H1 (cell line): ENCODE measurements around the gene DYNC1I1. TPM values are rescaled to one million over a fixed set of nuclear protein-coding genes. Genes with fewer than 3 reads are reported as not detected.

Experiments
- CTCF ChIA-PET: fragments of 300-600 bp; sonication (Branson Sonifier 250); formaldehyde crosslinking; loops from one replicate; lab custom pipeline; 2021; ENCODE audit not compliant: partially characterized antibody; lab: Charles Lee
- POLR2A ChIA-PET: fragments of 300-600 bp; sonication (Branson Sonifier 250); formaldehyde crosslinking; loops from one replicate; lab custom pipeline; 2021; ENCODE audit warnings: inconsistent platforms; ENCODE audit not compliant: partially characterized antibody; lab: Charles Lee
- DNase-seq, 2 experiments: peaks; one replicate each; pipeline versions ENCODE4 v3.0.0 to v3.0.0-alpha.2; 2010 to 2022; ENCODE audit warnings: low spot score in 2 of 2, low read depth in 1 of 2, mixed read lengths in 1 of 2
- FAIRE-seq: peaks from 2 replicates; lab custom pipeline; 2011; peaks lifted over from hg19 to GRCh38; lab: Jason Lieb, UNC
- H2AFZ ChIP-seq: 2 replicates; pipeline ENCODE4 v1.8.1; 2012; ENCODE audit warnings: low read length, inconsistent platforms
- H2AK5ac ChIP-seq: 2 replicates; pipeline ENCODE4 v1.6.1; 2013; ENCODE audit warnings: low read depth, low read length
- H2BK120ac ChIP-seq: replicated peaks from 2 replicates; pipeline ENCODE3; 2013; ENCODE audit warnings: low read depth, low read length, inconsistent platforms
- H2BK12ac ChIP-seq: 2 replicates; pipeline ENCODE4 v1.6.1; 2013; ENCODE audit warnings: low read depth, low read length
- H2BK15ac ChIP-seq: 2 replicates; pipeline ENCODE4 v1.6.1; 2013; ENCODE audit warnings: low read length
- H2BK20ac ChIP-seq: 2 replicates; pipeline ENCODE4 v1.6.1; 2013; ENCODE audit warnings: low read length
- H2BK5ac ChIP-seq: 2 replicates; pipeline ENCODE4 v1.6.1; 2013; ENCODE audit warnings: low read depth, low read length
- H3K14ac ChIP-seq: 2 replicates; pipeline ENCODE4 v1.6.1; 2013; ENCODE audit warnings: inconsistent platforms; ENCODE audit not compliant: insufficient read length
- H3K18ac ChIP-seq: 2 replicates; pipeline ENCODE4 v1.6.1; 2013; ENCODE audit warnings: low read length; ENCODE audit errors: extremely low read depth
- H3K23ac ChIP-seq: 2 replicates; pipeline ENCODE4 v1.6.1; 2013; ENCODE audit warnings: inconsistent platforms; ENCODE audit not compliant: insufficient read length
- H3K23me2 ChIP-seq: 2 replicates; pipeline ENCODE4 v1.6.1; 2013; ENCODE audit warnings: low read depth, low read length
- H3K27ac ChIP-seq: 2 replicates; pipeline ENCODE4 v1.6.1; 2011; ENCODE audit warnings: low read depth, low read length, inconsistent platforms
- H3K27me3 ChIP-seq, 4 experiments: replicated peaks in 1 of 4; 1 replicate in 1 of 4; 2 replicates in 3 of 4; pipeline versions ENCODE4 v1.6.1 to v1.8.1; 2011 to 2013; ENCODE audit warnings: low read length in 3 of 4, mild to moderate bottlenecking in 3 of 4, inconsistent platforms in 2 of 4, mixed read lengths in 2 of 4, moderate library complexity in 1 of 4; ENCODE audit not compliant: control insufficient read depth in 3 of 4, insufficient read depth in 3 of 4; ENCODE audit errors: extremely low read depth in 1 of 4
- H3K36me3 ChIP-seq, 4 experiments: 2 replicates each; pipeline versions ENCODE4 v1.6.1 to v1.8.1; 2011 to 2013; ENCODE audit warnings: mild to moderate bottlenecking in 4 of 4, low read length in 3 of 4, moderate library complexity in 2 of 4, control low read depth in 1 of 4, inconsistent platforms in 1 of 4; ENCODE audit not compliant: insufficient read depth in 4 of 4, control insufficient read depth in 2 of 4
- H3K4ac ChIP-seq: replicated peaks from 2 replicates; pipeline ENCODE3; 2013; ENCODE audit warnings: low read length, low read depth, mixed read lengths, inconsistent platforms; ENCODE audit not compliant: insufficient read length
- H3K4me1 ChIP-seq, 4 experiments: replicated peaks in 1 of 4; 1 replicate in 1 of 4; 2 replicates in 3 of 4; pipeline versions ENCODE4 v1.6.1 to v1.8.1; 2011 to 2013; ENCODE audit warnings: low read length in 3 of 4, inconsistent platforms in 2 of 4, mixed read lengths in 1 of 4; ENCODE audit not compliant: insufficient read depth in 4 of 4, control insufficient read depth in 3 of 4
- H3K4me2 ChIP-seq, 2 experiments: 2 replicates each; pipeline versions ENCODE4 v1.6.1 to v1.8.1; 2011 to 2013; ENCODE audit warnings: low read depth in 2 of 2, low read length in 2 of 2, control low read depth in 1 of 2, inconsistent platforms in 1 of 2, mild to moderate bottlenecking in 1 of 2; ENCODE audit not compliant: insufficient read depth in 1 of 2
- H3K4me3 ChIP-seq, 4 experiments: fragments of 200-600, 300-600 bp in 1 of 4; sonication (generic), shearing (Covaris generic), sonication (Bioruptor Twin) in 1 of 4; 2 replicates each; pipeline versions ENCODE4 v1.5.1 to v1.8.1; 2011 to 2016; ENCODE audit warnings: low read length in 4 of 4, low read depth in 3 of 4, control low read depth in 2 of 4, inconsistent platforms in 2 of 4, mild to moderate bottlenecking in 2 of 4, mixed read lengths in 1 of 4, moderate library complexity in 1 of 4; ENCODE audit not compliant: insufficient read depth in 2 of 4; ENCODE audit errors: extremely low read depth in 1 of 4
- H3K56ac ChIP-seq: replicated peaks from 2 replicates; pipeline ENCODE3; 2013; ENCODE audit warnings: low read depth, mild to moderate bottlenecking, mixed read lengths, low read length, inconsistent platforms; ENCODE audit not compliant: insufficient read length
- H3K79me1 ChIP-seq: 2 replicates; pipeline ENCODE4 v1.6.1; 2013; ENCODE audit warnings: low read depth, low read length, control low read depth
- H3K79me2 ChIP-seq, 2 experiments: 2 replicates each; pipeline versions ENCODE4 v1.6.1 to v1.8.1; 2012 to 2013; ENCODE audit warnings: low read length in 2 of 2, mild to moderate bottlenecking in 2 of 2, inconsistent platforms in 1 of 2; ENCODE audit not compliant: insufficient read depth in 2 of 2, control insufficient read depth in 1 of 2
- H3K9ac ChIP-seq, 4 experiments: replicated peaks in 1 of 4; 1 replicate in 1 of 4; 2 replicates in 3 of 4; pipeline versions ENCODE4 v1.6.1 to v1.8.1; 2011 to 2013; ENCODE audit warnings: low read depth in 3 of 4, low read length in 3 of 4, control low read depth in 2 of 4, mild to moderate bottlenecking in 2 of 4, moderate library complexity in 2 of 4, inconsistent platforms in 1 of 4; ENCODE audit errors: extremely low read depth in 1 of 4
- H3K9me3 ChIP-seq, 2 experiments: 2 replicates each; pipeline versions ENCODE4 v1.6.1 to v1.8.1; 2012 to 2013; ENCODE audit warnings: mild to moderate bottlenecking in 2 of 2, moderate library complexity in 2 of 2, control low read depth in 1 of 2, inconsistent platforms in 1 of 2, low read depth in 1 of 2, low read length in 1 of 2, mixed read lengths in 1 of 2; ENCODE audit not compliant: insufficient read depth in 2 of 2
- H4K20me1 ChIP-seq, 2 experiments: replicated peaks in 1 of 2; 2 replicates each; pipeline versions ENCODE3 to v1.8.1; 2011 to 2013; ENCODE audit warnings: inconsistent platforms in 2 of 2, low read length in 2 of 2, mild to moderate bottlenecking in 1 of 2; ENCODE audit not compliant: insufficient read depth in 2 of 2, control insufficient read depth in 1 of 2
- H4K5ac ChIP-seq: 2 replicates; pipeline ENCODE4 v1.6.1; 2013; ENCODE audit warnings: low read length, low read depth, mixed read lengths, inconsistent platforms; ENCODE audit not compliant: insufficient read length
- H4K8ac ChIP-seq: 2 replicates; pipeline ENCODE4 v1.8.0; 2013; ENCODE audit warnings: mild to moderate bottlenecking, moderate library complexity, low read length, inconsistent platforms; ENCODE audit not compliant: insufficient read depth; ENCODE audit errors: extremely low read depth
- H4K91ac ChIP-seq: replicated peaks from 2 replicates; pipeline ENCODE3; 2013; ENCODE audit warnings: low read length, mixed read lengths, inconsistent platforms; ENCODE audit not compliant: insufficient read length
- ATF3 ChIP-seq: IDR thresholded peaks from 2 replicates; pipeline ENCODE4 v1.6.1; 2011; ENCODE audit warnings: low read depth, mild to moderate bottlenecking, low read length; ENCODE audit not compliant: insufficient read depth
- BCL11A ChIP-seq, 2 experiments: IDR thresholded peaks; one replicate each; pipeline ENCODE4 v1.6.1; 2011; ENCODE audit warnings: low read depth in 2 of 2, low read length in 2 of 2, mild to moderate bottlenecking in 2 of 2
- CTBP2 ChIP-seq: IDR thresholded peaks from 2 replicates; pipeline ENCODE4 v1.7.0; 2011; ENCODE audit warnings: borderline replicate concordance, mild to moderate bottlenecking, moderate library complexity, mixed read lengths, low read length; ENCODE audit not compliant: insufficient read depth, insufficient read length
- HDAC2 ChIP-seq, 2 experiments: fragments of 300-600 bp in 1 of 2; sonication (generic) in 1 of 2; IDR thresholded peaks; 2 replicates each; pipeline ENCODE4 v1.6.1; 2011 to 2012; ENCODE audit warnings: low read depth in 2 of 2, low read length in 2 of 2, mild to moderate bottlenecking in 2 of 2, moderate library complexity in 2 of 2, borderline replicate concordance in 1 of 2, inconsistent platforms in 1 of 2
- KDM5A ChIP-seq: fragments of 200-600 bp; IDR thresholded peaks from 2 replicates; pipeline ENCODE4 v1.7.1; 2012; ENCODE audit warnings: mild to moderate bottlenecking, low read length, inconsistent platforms, mixed read lengths
- NANOG ChIP-seq: IDR thresholded peaks from 2 replicates; pipeline ENCODE4 v1.6.1; 2011; ENCODE audit warnings: low read length, low read depth, mild to moderate bottlenecking, inconsistent platforms; ENCODE audit not compliant: insufficient read depth, poor library complexity, severe bottlenecking
- RFX5 ChIP-seq: IDR thresholded peaks from 2 replicates; pipeline ENCODE4 v1.6.1; 2011; ENCODE audit warnings: low read depth, low read length, improper control_type of control experiment, borderline replicate concordance
- SIN3A ChIP-seq, 2 experiments: IDR thresholded peaks in 1 of 2; conservative IDR thresholded peaks in 1 of 2; 2 replicates each; pipeline ENCODE4 v1.6.1; 2011 to 2012; ENCODE audit warnings: low read length in 2 of 2, improper control_type of control experiment in 1 of 2, low read depth in 1 of 2, mild to moderate bottlenecking in 1 of 2
- SIRT6 ChIP-seq: IDR thresholded peaks from one replicate; pipeline ENCODE4 v1.7.1; 2012; ENCODE audit warnings: low read length, inconsistent platforms
- SP2 ChIP-seq: IDR thresholded peaks from 2 replicates; pipeline ENCODE4 v1.6.1; 2012; ENCODE audit warnings: mild to moderate bottlenecking, low read length, inconsistent platforms
- SRF ChIP-seq: IDR thresholded peaks from 2 replicates; pipeline ENCODE4 v1.6.1; 2011; ENCODE audit warnings: mild to moderate bottlenecking, low read depth, low read length, moderate library complexity
- TBP ChIP-seq: IDR thresholded peaks from 2 replicates; pipeline ENCODE4 v1.6.1; 2011; ENCODE audit warnings: low read depth, low read length, improper control_type of control experiment
- WGBS, 2 experiments: shearing (Covaris generic) in 1 of 2; methylation state at CpG; one replicate each; pipeline versions ENCODE4 v1.1.6 to v1.1.7; 2013 to 2015; ENCODE audit warnings: low lambda C conversion rate in 2 of 2, mixed read lengths in 2 of 2, inconsistent platforms in 1 of 2, low coverage in 1 of 2, missing lambda C conversion rate in 1 of 2; ENCODE audit not compliant: insufficient replicate concordance in 2 of 2, insufficient coverage in 1 of 2, insufficient read length in 1 of 2; ENCODE audit errors: extremely low coverage in 1 of 2, missing lambda C conversion rate in 1 of 2; 5-methylcytosine and 5-hydroxymethylcytosine counted together
- polyA plus RNA-seq, 7 experiments: library from polyadenylated mRNA; depleted of rRNA in 3 of 7; stranded (reverse) in 5 of 7; unstranded in 2 of 7; fragments of >200 nt in 5 of 7; fragments of 200-250 nt in 2 of 7; gene quantifications; 1 replicate in 5 of 7; 2 replicates in 1 of 7; 4 replicates in 1 of 7; pipeline versions ENCODE4 v1.2.1 to v1.2.3, GENCODE V29; 2011 to 2013; ENCODE audit warnings: missing spikeins in 2 of 7, mixed read lengths in 2 of 7
- total RNA-seq: library from RNA; stranded (reverse); fragmentation: NEBNext Ultra II Directional; extraction: Animal tissue kit (Norgen Biotek cat#: 25700); gene quantifications from 2 replicates; pipeline ENCODE4 v1.2.1, GENCODE V29; 2021

The DYNC1I1 gene
- total and polyA plus RNA-seq, 2 of the 8 experiments (the other 6 are each of a cell fraction or from before 2014, with no cell fraction given), result 0.45 to 0.58 TPM

DNA sequence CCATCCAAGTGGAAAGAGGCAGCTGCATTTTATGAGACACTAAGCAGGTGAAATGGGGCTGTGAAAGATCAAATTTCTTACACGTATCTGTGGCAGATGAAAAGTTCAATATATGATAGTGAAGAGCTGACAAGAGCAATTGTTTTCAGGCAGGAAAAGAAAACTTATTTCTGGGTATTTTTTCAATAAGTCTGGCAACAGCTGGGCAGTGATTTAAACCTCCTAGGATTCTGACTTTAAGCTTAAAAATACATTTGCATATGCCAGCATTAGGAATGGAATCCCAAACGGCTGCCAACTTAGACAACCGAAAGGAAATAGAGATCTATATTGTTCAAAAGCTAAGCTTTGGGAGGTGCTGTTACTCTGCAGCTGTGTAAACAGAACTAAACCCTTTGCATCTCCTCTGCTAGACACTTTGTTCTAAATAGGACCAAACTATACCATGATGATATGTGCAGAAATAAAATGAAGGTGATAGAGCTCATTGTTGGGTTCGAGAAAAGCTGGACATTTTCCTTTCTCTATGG is 26.1 kb downstream of the DYNC1I1 start:
- Histone ChIP-seq H3K4me3 (no peak overlapping the region), H3K9ac (no peak overlapping the region), H2AFZ (no peak overlapping the region), H3K18ac (no peak overlapping the region), H3K79me2 (no peaks in the 10 kb centered on the region), H3K27ac (no peak overlapping the region), H4K8ac (no peak overlapping the region), H4K91ac (no peak overlapping the region), H3K56ac (no peak overlapping the region), H3K23ac (no peak overlapping the region), H3K36me3 (no peaks in the 10 kb centered on the region), H3K79me1 (no peaks in the 10 kb centered on the region), H2BK12ac (no peak overlapping the region), H3K4me1 (no peaks in the 10 kb centered on the region), H2BK20ac (no peak overlapping the region), H3K14ac (no peak overlapping the region), H4K20me1 (peaks cover 0 to 2% of the 10 kb centered on the region in 2 experiments), H3K23me2 (no peaks in the 10 kb centered on the region), H2BK120ac (no peak overlapping the region), H3K4me2 (no peak overlapping the region), H2BK5ac (no peak overlapping the region), H3K27me3 (peaks cover 0 to 4% (median under 1%) of the 10 kb centered on the region in 4 experiments; a peak in 2 of 7 replicates), H3K4ac (no peak overlapping the region), H4K5ac (no peak overlapping the region), H3K9me3 (no peaks in the 10 kb centered on the region), H2BK15ac (no peak overlapping the region), H2AK5ac (no peak overlapping the region)
- no peak for DNase-seq
- FAIRE-seq, result no peak
- ChIA-PET CTCF (interaction anchor here (0.9 to 8.8 kb wide), 9 partner anchors 9 to 101 kb away, joined by 3 to 79 read pairs (median 6); no protein-coding TSS in a partner anchor), POLR2A (interaction anchor here (1.3 kb wide), 1 partner anchor 14 kb away, joined by 4 read pairs; no protein-coding TSS in a partner anchor)
- WGBS, 2 experiments, result 82% methylated on average over 4 of the region's 4 CpGs; no CpG with 5 or more reads in 1 of the 2 experiments
- TF ChIP-seq RFX5, result no peak
- no peak for TF ChIP-seq SP2
- no peak for TF ChIP-seq CTBP2
- no peak for TF ChIP-seq BCL11A (IDR thresholded peaks at IDR 0.05; ENCODE audit: low read depth in 2 of 2, low read length in 2 of 2)
- no peak for TF ChIP-seq KDM5A
- TF ChIP-seq NANOG, result no peak
- TF ChIP-seq SIN3A (conservative IDR thresholded peaks at IDR 0.05 in 1 of 2, IDR thresholded peaks at IDR 0.05 in 1 of 2; ENCODE audit: low read depth in 1 of 2, low read length in 2 of 2), result no peak
- TF ChIP-seq SRF, result no peak
- no peak for TF ChIP-seq HDAC2 (IDR thresholded peaks at IDR 0.05; ENCODE audit: borderline replicate concordance in 1 of 2, low read depth in 2 of 2, low read length in 2 of 2)
- no peak for TF ChIP-seq ATF3
- TF ChIP-seq TBP, result no peak
- no peak for TF ChIP-seq SIRT6
